AG10803 (cell line): ENCODE data around the gene KLHDC3.

ENCODE experiments used
- DNase-seq: peaks from one replicate; pipeline ENCODE4 v3.0.0; 2010; ENCODE audit warnings: low read depth
- H3K4me3 ChIP-seq: 2 replicates; pipeline ENCODE4 v1.5.1; 2011; ENCODE audit warnings: mild to moderate bottlenecking, low read length, control low read depth
- TF ChIP-seq, protein P1 (sequence below): conservative IDR thresholded peaks from 2 replicates; pipeline ENCODE4 v1.5.1; 2011; ENCODE audit warnings: mild to moderate bottlenecking, low read length, control low read depth, inconsistent platforms

Gene KLHDC3

DNA sequence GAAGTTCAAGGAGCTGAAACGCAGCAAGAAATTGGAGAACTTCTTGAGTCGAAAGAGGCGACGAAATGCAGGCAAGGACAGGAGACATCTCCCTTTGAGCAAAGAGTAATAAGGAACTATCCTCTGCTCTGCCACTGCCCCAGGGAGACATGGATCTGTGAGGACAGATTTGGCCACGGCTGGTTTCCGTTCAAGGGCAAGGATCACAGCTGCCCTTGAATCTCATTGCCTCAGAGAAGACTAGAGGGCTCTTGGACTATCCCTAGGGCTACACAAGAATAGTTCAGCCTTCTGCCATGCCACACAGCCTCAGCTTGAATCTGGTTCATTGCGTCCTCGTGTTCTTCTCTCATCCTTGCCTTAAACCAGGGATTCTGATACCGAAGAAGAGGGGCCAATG, 15.1 kb downstream of the KLHDC3 start:
- no peak overlapping the region for H3K4me3 ChIP-seq
- no peak for DNase-seq
- TF ChIP-seq, protein P1, sequence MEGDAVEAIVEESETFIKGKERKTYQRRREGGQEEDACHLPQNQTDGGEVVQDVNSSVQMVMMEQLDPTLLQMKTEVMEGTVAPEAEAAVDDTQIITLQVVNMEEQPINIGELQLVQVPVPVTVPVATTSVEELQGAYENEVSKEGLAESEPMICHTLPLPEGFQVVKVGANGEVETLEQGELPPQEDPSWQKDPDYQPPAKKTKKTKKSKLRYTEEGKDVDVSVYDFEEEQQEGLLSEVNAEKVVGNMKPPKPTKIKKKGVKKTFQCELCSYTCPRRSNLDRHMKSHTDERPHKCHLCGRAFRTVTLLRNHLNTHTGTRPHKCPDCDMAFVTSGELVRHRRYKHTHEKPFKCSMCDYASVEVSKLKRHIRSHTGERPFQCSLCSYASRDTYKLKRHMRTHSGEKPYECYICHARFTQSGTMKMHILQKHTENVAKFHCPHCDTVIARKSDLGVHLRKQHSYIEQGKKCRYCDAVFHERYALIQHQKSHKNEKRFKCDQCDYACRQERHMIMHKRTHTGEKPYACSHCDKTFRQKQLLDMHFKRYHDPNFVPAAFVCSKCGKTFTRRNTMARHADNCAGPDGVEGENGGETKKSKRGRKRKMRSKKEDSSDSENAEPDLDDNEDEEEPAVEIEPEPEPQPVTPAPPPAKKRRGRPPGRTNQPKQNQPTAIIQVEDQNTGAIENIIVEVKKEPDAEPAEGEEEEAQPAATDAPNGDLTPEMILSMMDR = no peak

DNA sequence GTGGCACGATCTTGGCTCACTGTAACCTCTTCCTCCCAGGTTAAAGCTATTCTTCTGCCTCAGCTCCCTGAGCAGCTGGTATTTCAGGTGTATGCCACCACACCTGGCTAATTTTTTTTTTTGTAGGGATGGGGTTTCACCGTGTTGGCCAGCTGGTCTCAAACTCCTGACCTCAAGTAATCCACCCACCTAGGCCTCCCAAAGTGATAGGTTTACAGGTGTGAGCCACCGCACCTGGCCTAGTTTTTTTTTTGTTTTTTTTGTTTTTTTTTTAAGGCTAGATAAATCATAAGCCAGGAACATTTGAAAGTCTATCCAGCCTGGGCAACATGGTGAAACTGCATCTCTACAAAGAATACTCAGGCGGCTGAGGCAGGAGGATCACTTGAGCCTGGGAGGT, 18.3 kb downstream of the KLHDC3 start:
- TF ChIP-seq, protein P1 = no peak
- H3K4me3 ChIP-seq = no peak overlapping the region
- DNase-seq = no peak

DNA sequence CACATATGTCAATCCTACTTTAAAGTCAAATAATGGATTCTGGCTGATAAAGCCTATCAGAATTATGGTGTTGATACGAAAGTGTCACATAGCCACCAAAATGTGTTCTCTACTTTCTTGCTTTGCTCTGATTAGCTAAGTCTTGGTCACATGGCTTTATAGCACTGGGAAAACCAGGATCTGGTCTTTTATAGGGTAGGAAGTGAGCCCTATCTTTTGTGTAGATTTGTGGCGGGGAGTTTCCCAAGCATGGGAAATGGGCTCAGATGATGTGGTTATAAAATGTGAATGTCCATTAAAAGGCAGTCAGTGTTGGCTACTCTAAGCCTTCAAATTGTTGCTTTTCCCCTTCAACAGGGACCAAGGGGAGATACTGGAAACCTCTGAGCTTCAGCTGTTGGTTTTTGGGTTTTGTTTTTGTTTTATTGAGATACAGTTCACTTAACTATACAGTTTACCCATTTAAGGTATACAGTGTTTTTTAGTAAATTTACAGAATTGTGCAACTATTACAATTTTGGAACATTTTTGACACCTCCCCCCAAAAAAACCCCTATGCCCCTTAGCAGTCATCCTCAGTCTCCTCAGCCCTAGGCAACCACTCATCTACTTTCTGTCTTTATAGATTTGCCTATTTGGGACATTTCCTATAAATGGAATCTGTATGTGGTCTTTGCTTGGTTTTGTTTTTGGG, 19.6 kb downstream of the KLHDC3 start:
- TF ChIP-seq, protein P1 = no peak
- DNase-seq = no peak
- no peak overlapping the region for H3K4me3 ChIP-seq

DNA sequence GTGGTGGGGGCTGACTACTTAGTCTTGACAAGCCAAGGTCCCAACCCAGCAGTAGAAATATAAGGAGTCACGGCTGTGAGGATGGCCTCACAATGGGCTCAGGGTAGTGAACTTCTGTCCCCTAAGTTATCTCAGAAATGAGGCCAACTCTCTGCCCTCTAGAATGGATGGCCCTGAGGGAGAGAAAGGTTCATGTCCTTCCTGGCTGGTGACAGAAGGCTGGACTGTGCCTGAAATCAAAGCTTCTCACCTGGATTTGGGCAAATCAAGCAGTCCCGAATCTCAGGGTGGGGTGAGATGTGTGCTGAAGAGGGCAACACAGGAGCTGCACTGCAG, 20.1 kb downstream of the KLHDC3 start:
- H3K4me3 ChIP-seq = no peak overlapping the region
- DNase-seq = no peak
- TF ChIP-seq, protein P1 = no peak

DNA sequence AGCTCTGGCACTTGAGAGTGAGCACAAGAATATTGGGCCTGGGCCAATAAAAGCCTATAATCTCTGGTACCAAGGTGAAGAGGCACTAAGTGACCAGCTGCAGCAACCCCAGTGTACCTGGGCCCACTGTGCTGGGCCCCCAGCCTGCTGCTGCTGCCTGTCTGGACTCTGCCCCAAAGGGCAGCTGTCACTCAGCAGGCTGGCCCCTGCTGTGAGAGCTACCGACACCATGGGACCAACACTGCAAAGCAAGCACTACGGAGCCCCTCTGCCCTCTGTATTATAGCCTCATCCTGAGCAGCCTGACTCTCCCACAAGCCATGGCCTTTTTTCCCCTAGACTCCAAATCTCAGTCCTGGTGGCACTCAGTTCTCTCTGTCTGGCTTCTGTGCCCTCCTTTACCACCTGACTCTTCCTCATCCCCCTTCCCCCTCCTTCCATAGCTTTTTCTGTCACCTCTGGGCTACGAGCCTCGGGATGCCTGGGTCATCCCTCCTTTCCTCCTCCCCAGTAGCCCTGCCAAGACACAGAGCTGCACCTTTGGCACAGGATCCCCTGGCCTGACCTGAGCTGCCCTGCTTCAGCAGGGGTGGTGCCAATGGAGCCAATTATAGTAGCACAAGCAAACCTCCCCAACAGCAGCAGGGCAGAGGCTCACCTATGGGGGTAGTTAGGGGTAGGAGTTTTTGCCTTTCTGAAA, 21.6 kb downstream of the KLHDC3 start:
- no peak for DNase-seq
- no peak overlapping the region for H3K4me3 ChIP-seq
- TF ChIP-seq, protein P1 = no peak

DNA sequence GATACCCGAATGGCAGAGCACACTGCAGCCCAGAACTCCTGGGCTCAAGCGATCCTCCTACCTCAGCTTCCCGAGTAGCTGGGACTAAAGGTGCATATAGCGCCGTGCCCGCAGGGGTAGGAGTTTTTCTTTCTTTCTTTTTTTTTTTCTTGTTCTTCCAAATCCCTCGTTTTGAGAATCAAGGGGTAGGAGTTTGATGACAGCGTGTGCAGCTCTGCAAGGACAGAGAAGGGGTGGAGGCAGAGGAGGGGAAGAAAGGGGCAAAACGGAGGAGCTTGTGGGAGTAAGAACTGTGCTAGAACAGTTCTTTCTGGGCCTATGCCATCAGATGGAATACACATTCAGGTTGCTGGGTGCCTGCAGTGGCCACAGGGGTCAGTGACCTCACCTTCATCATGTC, 22.7 kb downstream of the KLHDC3 start:
- TF ChIP-seq, protein P1 = no peak
- no peak overlapping the region for H3K4me3 ChIP-seq
- no peak for DNase-seq

DNA sequence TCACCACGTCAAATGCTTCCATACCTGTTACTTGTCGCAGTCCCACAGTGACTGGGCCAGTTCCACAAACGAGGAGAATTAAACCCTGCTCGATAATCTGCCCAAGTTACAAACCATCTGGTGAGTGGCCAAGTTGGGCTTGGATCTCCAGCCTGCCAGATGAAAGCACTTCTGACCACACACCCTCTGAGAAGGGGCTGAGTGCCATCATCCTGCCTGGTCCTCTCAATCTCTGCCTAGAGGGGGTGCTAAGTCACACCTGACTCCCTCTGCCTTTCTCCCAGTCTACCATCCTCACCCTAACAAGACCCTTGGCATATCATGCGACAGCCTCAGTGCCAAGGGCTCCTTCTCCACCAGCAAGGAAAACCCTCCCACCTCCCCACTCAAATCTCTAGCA, 23.1 kb downstream of the KLHDC3 start:
- TF ChIP-seq, protein P1 = no peak
- no peak overlapping the region for H3K4me3 ChIP-seq
- DNase-seq = no peak
